Osteoblast (primary cell): ENCODE results near the gene ZNF563. TPM values are rescaled to one million over a fixed set of nuclear protein-coding genes. Genes with fewer than 3 reads are reported as not detected.

ENCODE experiments used
- DNase-seq: peaks from one replicate; pipeline ENCODE4 v3.0.0; 2011; ENCODE audit warnings: low spot score, mixed read lengths; ENCODE audit not compliant: insufficient read length; ENCODE audit errors: missing footprints
- H2AFZ ChIP-seq: 2 replicates; pipeline ENCODE4 v1.6.0; 2011; ENCODE audit warnings: mild to moderate bottlenecking, low read length
- H3K27ac ChIP-seq: 2 replicates; pipeline ENCODE4 v1.5.1; 2011; ENCODE audit warnings: mild to moderate bottlenecking, low read depth, low read length, moderate library complexity
- H3K27me3 ChIP-seq: 2 replicates; pipeline ENCODE4 v1.6.0; 2012; ENCODE audit warnings: mild to moderate bottlenecking, control low read depth, inconsistent platforms, low read length, moderate library complexity; ENCODE audit not compliant: insufficient read depth
- H3K36me3 ChIP-seq: 2 replicates; pipeline ENCODE4 v1.5.1; 2011; ENCODE audit warnings: mild to moderate bottlenecking, low read length, control low read depth, moderate library complexity; ENCODE audit not compliant: insufficient read depth
- H3K4me1 ChIP-seq: 2 replicates; pipeline ENCODE4 v1.5.1; 2011; ENCODE audit warnings: mild to moderate bottlenecking, low read length, control low read depth, moderate library complexity; ENCODE audit not compliant: insufficient read depth
- H3K4me2 ChIP-seq: 2 replicates; pipeline ENCODE4 v1.6.0; 2011; ENCODE audit warnings: mild to moderate bottlenecking, low read length; ENCODE audit not compliant: insufficient read depth
- H3K4me3 ChIP-seq: fragments of 200-600 bp; sonication (generic); 3 replicates; pipeline ENCODE4 v1.5.1; 2012; ENCODE audit warnings: mild to moderate bottlenecking, low read length, inconsistent platforms; ENCODE audit not compliant: insufficient read depth
- H3K79me2 ChIP-seq: 2 replicates; pipeline ENCODE4 v1.6.0; 2012; ENCODE audit warnings: mild to moderate bottlenecking, low read length, control low read depth, inconsistent platforms; ENCODE audit not compliant: insufficient read depth
- H3K9me3 ChIP-seq: 2 replicates; pipeline ENCODE4 v1.5.1; 2011; ENCODE audit warnings: low read depth, low read length, control low read depth
- H4K20me1 ChIP-seq: 2 replicates; pipeline ENCODE4 v1.6.0; 2012; ENCODE audit warnings: mild to moderate bottlenecking, low read length, control low read depth; ENCODE audit not compliant: insufficient read depth
- CTCF ChIP-seq: IDR thresholded peaks from 2 replicates; pipeline ENCODE4 v1.5.1; 2011; ENCODE audit warnings: mild to moderate bottlenecking, low read depth, low read length, moderate library complexity; ENCODE audit errors: extremely low read depth
- total RNA-seq: library from RNA; depleted of rRNA; stranded (reverse); fragments of >200 nt; gene quantifications from 2 replicates; pipeline ENCODE4 v1.2.3, GENCODE V29; 2012

Gene ZNF563
- total RNA-seq, 1 donor: 4.3 TPM

DNA sequence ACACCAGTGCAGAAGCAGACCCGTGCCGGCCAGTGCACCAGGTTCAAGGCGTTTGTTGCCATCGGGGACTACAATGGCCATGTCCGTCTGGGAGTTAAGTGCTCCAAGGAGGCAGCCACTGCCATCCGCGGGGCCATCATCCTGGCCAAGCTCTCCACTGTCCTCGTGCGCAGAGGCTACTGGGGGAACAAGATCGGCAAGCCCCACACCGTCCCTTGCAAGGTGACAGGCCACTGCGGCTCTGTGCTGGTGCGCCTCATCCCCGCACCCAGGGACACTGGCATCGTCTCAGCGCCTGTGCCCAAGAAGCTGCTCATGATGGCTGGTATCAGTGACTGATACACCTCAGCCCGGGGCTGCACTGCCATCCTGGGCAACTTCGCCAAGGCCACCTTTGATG lies 48.8 kb downstream of the ZNF563 start:
- H2AFZ ChIP-seq: no peak overlapping the region
- H3K79me2 ChIP-seq: peaks cover 84% of the 10 kb centered on the region
- no peak for DNase-seq
- H3K4me1 ChIP-seq: peaks cover 7% of the 10 kb centered on the region
- no peak overlapping the region for H3K4me3 ChIP-seq
- peaks cover 4% of the 10 kb centered on the region for H4K20me1 ChIP-seq
- no peaks in the 10 kb centered on the region for H3K27me3 ChIP-seq
- no peak for TF ChIP-seq CTCF
- H3K9me3 ChIP-seq: no peaks in the 10 kb centered on the region
- H3K36me3 ChIP-seq: no peaks in the 10 kb centered on the region
- no peak overlapping the region for H3K4me2 ChIP-seq
- no peak overlapping the region for H3K27ac ChIP-seq

- H3K79me2 ChIP-seq: peaks cover 87% of the 10 kb centered on the region
- TF ChIP-seq CTCF: no peak
- no peaks in the 10 kb centered on the region for H3K36me3 ChIP-seq
- no peak for DNase-seq
- peaks cover 3% of the 10 kb centered on the region for H4K20me1 ChIP-seq
- no peak overlapping the region for H2AFZ ChIP-seq
- peaks cover 5% of the 10 kb centered on the region for H3K4me1 ChIP-seq
- H3K27ac ChIP-seq: no peak overlapping the region
- H3K4me3 ChIP-seq: no peak overlapping the region
- H3K4me2 ChIP-seq: no peak overlapping the region
- no peaks in the 10 kb centered on the region for H3K9me3 ChIP-seq
- no peaks in the 10 kb centered on the region for H3K27me3 ChIP-seq
Observed at GRCh38 chr19:12284226-12284625, 49.2 kb downstream of the ZNF563 start.

- no peak overlapping the region for H3K4me3 ChIP-seq
- no peak overlapping the region for H3K4me2 ChIP-seq
- TF ChIP-seq CTCF: no peak
- H3K9me3 ChIP-seq: peaks cover 26% of the 10 kb centered on the region
- peaks cover 77% of the 10 kb centered on the region for H3K79me2 ChIP-seq
- H3K27ac ChIP-seq: no peak overlapping the region
- H4K20me1 ChIP-seq: no peaks in the 10 kb centered on the region
- no peaks in the 10 kb centered on the region for H3K4me1 ChIP-seq
- peaks cover 20% of the 10 kb centered on the region for H3K36me3 ChIP-seq
- no peak for DNase-seq
- H2AFZ ChIP-seq: no peak overlapping the region
- H3K27me3 ChIP-seq: no peaks in the 10 kb centered on the region
Observed at GRCh38 chr19:12278713-12279112, 54.7 kb downstream of the ZNF563 start.

- no peak for TF ChIP-seq CTCF
- no peak overlapping the region for H3K27ac ChIP-seq
- no peak overlapping the region for H3K4me2 ChIP-seq
- no peaks in the 10 kb centered on the region for H3K4me1 ChIP-seq
- no peak overlapping the region for H3K4me3 ChIP-seq
- H2AFZ ChIP-seq: no peak overlapping the region
- H3K9me3 ChIP-seq: peaks cover 68% of the 10 kb centered on the region
- no peaks in the 10 kb centered on the region for H4K20me1 ChIP-seq
- peaks cover 48% of the 10 kb centered on the region for H3K36me3 ChIP-seq
- no peak for DNase-seq
- H3K79me2 ChIP-seq: peaks cover 27% of the 10 kb centered on the region
- no peaks in the 10 kb centered on the region for H3K27me3 ChIP-seq
Observed at GRCh38 chr19:12272980-12273901, 60.2 kb downstream of the ZNF563 start.
